ENCODE results near the gene EIF4E2.

GRCh38 chr2:232539298-232540231, 10.9 kb upstream of the EIF4E2 start, which contains the start of gene CHRNG:
- TF ChIP-seq DNMT1 (CRISPR knock-in tag; IDR thresholded peaks at IDR 0.05) (no peak), SNAPC2 (CRISPR knock-in tag; IDR thresholded peaks at IDR 0.05) (no peak), EP300 (IDR thresholded peaks at IDR 0.05; ENCODE audit: low read depth in 2 of 2, low read length in 2 of 2) (no peak), EP300 (CRISPR knock-in tag; IDR thresholded peaks at IDR 0.05; ENCODE audit: borderline replicate concordance) (no peak), NAIF1 (CRISPR knock-in tag; IDR thresholded peaks at IDR 0.05; ENCODE audit: borderline replicate concordance) (no peak), POLR2A (IDR thresholded peaks at IDR 0.05; ENCODE audit: insufficient read depth in 1 of 2, low read depth in 2 of 2, low read length in 2 of 2) (0 out of 4 replicates have a peak, but pooled peaks of 1 of the 2 experiments have one; percentile 10), MLXIP (CRISPR knock-in tag; IDR thresholded peaks at IDR 0.05; ENCODE audit: borderline replicate concordance) (no peak), ZNF614 (CRISPR knock-in tag; IDR thresholded peaks at IDR 0.05; ENCODE audit: borderline replicate concordance) (no peak)

Data from HepG2 (cell line).